Measurements from ENCODE around the gene GLP1R.

Gene GLP1R

DNA sequence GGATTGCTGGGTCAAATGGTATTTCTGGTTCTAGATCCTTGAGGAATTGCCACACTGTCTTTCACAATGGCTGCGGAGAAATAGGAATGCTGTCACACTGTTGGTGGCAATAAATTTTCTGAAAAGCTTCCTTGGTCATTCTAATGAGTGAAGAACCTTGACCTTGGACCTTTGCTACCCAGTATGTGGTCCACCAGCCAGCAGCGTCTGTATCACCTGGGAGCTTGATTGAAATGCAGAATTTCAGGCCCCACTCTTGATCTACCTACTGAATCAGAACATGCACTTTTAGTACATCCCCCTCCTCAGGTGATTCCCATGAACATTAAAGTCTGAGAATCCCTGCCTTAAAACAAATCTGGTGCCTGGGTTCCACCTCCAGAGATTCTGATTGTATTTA lies 27.5 kb upstream of the GLP1R start:
- H3K36me3 ChIP-seq (ENCODE audit: control insufficient read depth, insufficient read depth, low read length): no peaks in the 10 kb centered on the region
- no peak overlapping the region for H3K27ac ChIP-seq (ENCODE audit: low read depth, low read length)
- no peaks in the 10 kb centered on the region for H3K27me3 ChIP-seq (ENCODE audit: control insufficient read depth, insufficient read depth, low read length)
- H3K4me3 ChIP-seq (ENCODE audit: low read length): no peak overlapping the region
- no peak overlapping the region for H3K9ac ChIP-seq (ENCODE audit: low read length)
- no peaks in the 10 kb centered on the region for H3K4me1 ChIP-seq (ENCODE audit: control insufficient read depth, insufficient read depth, low read length)

DNA sequence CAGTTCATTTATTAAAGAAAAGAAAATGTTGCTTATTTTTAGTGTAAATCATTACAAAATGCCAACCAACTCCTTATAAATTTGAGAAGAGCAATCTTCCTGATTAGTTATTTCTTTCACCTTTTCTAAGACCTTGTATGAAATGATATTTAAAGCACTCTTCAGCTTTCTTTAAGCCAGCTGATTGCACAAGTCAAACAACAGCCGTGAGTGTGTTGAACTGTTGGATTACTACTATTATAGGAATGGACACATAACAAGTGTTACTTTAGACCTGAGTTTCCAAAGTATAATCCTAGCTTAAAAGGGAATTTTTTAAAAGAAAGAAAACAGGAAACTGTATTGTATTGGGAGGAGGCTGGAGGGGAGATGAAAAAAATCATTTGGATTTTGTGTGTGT lies 26.8 kb upstream of the GLP1R start:
- H3K9ac ChIP-seq (ENCODE audit: low read length): no peak overlapping the region
- no peaks in the 10 kb centered on the region for H3K27me3 ChIP-seq (ENCODE audit: control insufficient read depth, insufficient read depth, low read length)
- no peaks in the 10 kb centered on the region for H3K4me1 ChIP-seq (ENCODE audit: control insufficient read depth, insufficient read depth, low read length)
- H3K4me3 ChIP-seq (ENCODE audit: low read length): no peak overlapping the region
- H3K36me3 ChIP-seq (ENCODE audit: control insufficient read depth, insufficient read depth, low read length): no peaks in the 10 kb centered on the region
- H3K27ac ChIP-seq (ENCODE audit: low read depth, low read length): no peak overlapping the region

DNA sequence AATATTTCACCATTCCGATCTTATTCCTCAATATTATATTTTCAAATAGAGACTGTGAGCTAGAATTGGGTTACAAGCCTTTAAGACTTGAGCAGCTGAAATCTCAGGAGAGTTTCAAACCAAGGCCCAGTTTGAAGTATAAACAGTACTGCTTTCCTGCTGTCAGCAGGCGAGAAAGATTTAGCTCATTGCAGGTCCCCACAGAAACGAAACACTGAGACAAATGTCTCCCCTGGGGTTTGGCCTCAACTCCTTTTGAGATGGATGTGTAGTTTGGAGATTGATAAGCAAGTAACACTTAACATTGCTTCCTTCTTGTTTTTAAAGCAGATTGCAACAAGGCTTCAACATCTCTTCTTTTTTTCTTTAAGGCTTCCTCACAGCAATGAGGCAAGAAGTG lies 22.4 kb upstream of the GLP1R start:
- H3K36me3 ChIP-seq (ENCODE audit: control insufficient read depth, insufficient read depth, low read length): no peaks in the 10 kb centered on the region
- H3K4me3 ChIP-seq (ENCODE audit: low read length): no peak overlapping the region
- no peak overlapping the region for H3K9ac ChIP-seq (ENCODE audit: low read length)
- H3K27ac ChIP-seq (ENCODE audit: low read depth, low read length): no peak overlapping the region
- no peaks in the 10 kb centered on the region for H3K27me3 ChIP-seq (ENCODE audit: control insufficient read depth, insufficient read depth, low read length)
- H3K4me1 ChIP-seq (ENCODE audit: control insufficient read depth, insufficient read depth, low read length): no peaks in the 10 kb centered on the region

DNA sequence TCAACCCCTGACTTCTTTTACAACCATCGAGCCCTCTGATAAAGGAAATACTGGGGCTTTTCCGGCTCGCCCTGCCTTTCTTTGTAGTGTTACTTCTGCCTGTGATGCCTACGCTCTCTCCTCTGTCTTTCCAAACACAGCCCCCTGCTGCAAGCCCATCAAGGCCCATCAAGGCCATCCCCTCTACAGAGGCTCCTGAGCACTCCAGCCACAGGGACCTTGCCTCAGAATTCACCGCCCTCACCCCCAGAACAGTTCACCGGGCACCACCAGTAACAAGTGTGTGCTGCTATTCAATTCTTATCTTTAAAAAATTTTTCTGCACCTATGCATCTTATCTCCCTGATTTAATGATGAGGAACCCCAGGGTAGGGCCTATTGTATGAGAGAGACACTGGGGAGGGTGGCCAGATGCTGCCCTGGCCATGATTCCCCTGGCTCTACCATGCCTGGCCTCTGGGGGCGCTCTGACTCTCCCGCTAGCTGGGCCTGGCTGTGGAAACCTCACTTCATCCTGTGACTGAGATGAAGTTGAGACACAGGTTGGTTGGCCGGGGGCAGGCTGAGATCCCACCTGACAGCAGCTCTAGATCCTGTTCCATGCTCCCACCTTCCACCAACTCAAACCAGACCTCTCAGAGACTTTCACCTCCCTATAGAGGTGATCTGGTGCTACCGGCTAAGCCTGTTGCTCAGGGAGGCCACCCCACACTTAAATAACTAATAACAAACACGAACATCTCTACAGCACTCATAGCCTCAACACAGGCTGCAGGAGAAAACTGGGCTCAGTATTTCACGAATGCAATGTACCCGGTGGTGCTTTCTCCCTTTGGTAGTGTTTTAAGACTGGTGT lies 19.2 kb upstream of the GLP1R start:
- no peak overlapping the region for H3K27ac ChIP-seq (ENCODE audit: low read depth, low read length)
- H3K4me3 ChIP-seq (ENCODE audit: low read length): no peak overlapping the region
- no peaks in the 10 kb centered on the region for H3K36me3 ChIP-seq (ENCODE audit: control insufficient read depth, insufficient read depth, low read length)
- H3K27me3 ChIP-seq (ENCODE audit: control insufficient read depth, insufficient read depth, low read length): no peaks in the 10 kb centered on the region
- no peak overlapping the region for H3K9ac ChIP-seq (ENCODE audit: low read length)
- H3K4me1 ChIP-seq (ENCODE audit: control insufficient read depth, insufficient read depth, low read length): no peaks in the 10 kb centered on the region

DNA sequence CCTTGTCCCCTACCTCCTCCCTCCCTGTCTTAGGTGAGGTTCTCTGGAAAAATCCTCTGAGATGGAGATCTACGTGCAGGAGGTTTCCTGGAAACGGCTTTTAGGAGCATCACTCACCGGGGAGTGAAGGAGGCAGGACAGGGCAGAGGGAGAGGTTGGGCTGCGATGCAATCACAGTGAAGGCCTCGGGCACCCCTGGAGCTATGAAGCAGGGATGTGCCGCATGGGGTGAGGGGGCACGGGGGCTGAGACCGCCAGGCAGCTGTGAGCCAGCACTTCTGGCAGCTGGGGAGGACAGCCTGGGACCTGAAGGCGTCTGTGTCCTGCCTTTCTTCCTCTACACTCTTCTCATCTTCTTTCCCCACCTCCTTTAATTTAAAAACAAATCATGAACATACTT lies 12.9 kb upstream of the GLP1R start:
- no peak overlapping the region for H3K4me3 ChIP-seq (ENCODE audit: low read length)
- no peaks in the 10 kb centered on the region for H3K36me3 ChIP-seq (ENCODE audit: control insufficient read depth, insufficient read depth, low read length)
- no peak overlapping the region for H3K27ac ChIP-seq (ENCODE audit: low read depth, low read length)
- no peaks in the 10 kb centered on the region for H3K27me3 ChIP-seq (ENCODE audit: control insufficient read depth, insufficient read depth, low read length)
- H3K4me1 ChIP-seq (ENCODE audit: control insufficient read depth, insufficient read depth, low read length): no peaks in the 10 kb centered on the region
- H3K9ac ChIP-seq (ENCODE audit: low read length): no peak overlapping the region

DNA sequence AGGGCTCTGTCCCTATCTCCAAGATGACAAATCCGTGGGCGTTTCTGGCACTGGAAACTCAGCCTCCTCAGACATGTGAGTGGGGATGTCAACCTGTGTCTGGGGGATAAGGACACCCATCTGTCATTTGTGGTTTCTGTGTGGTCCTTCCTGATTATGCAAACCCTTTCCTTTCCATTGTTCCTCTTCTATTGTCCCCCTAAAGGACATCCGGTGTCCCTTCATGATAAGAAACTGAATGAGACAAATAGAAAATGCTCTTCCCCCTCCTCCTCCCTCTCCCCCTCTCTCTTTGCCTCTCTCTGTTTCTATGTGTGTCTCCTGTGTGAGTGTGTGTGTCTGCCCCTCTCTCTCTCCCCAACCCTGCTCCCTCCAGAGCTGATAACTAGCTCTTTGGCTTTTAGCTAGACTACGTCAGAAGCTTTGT lies 11.5 kb upstream of the GLP1R start:
- H3K4me1 ChIP-seq (ENCODE audit: control insufficient read depth, insufficient read depth, low read length): no peaks in the 10 kb centered on the region
- no peak overlapping the region for H3K4me3 ChIP-seq (ENCODE audit: low read length)
- H3K36me3 ChIP-seq (ENCODE audit: control insufficient read depth, insufficient read depth, low read length): no peaks in the 10 kb centered on the region
- no peaks in the 10 kb centered on the region for H3K27me3 ChIP-seq (ENCODE audit: control insufficient read depth, insufficient read depth, low read length)
- H3K27ac ChIP-seq (ENCODE audit: low read depth, low read length): no peak overlapping the region
- no peak overlapping the region for H3K9ac ChIP-seq (ENCODE audit: low read length)

DNA sequence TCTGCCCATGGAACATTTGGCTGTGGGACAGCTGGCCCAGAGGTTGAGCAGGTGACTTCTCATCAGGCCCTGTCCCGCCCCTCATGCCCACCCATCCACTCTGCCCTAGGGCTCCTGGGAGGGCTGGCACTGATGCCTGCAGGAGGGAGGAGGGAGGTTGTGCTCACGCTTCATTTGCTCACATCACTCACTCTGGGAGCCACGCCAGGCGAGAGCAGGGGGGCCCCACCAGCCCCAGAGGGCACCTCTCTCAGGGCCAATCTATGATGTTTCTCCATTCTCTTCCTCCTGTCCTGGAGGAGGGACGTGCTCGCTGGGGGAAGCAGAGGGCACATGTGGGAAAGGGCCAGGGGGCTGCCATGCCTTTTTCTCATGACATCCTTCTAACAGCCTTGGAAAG lies 10.9 kb upstream of the GLP1R start:
- H3K27ac ChIP-seq (ENCODE audit: low read depth, low read length): no peak overlapping the region
- no peaks in the 10 kb centered on the region for H3K36me3 ChIP-seq (ENCODE audit: control insufficient read depth, insufficient read depth, low read length)
- H3K9ac ChIP-seq (ENCODE audit: low read length): no peak overlapping the region
- no peaks in the 10 kb centered on the region for H3K27me3 ChIP-seq (ENCODE audit: control insufficient read depth, insufficient read depth, low read length)
- no peaks in the 10 kb centered on the region for H3K4me1 ChIP-seq (ENCODE audit: control insufficient read depth, insufficient read depth, low read length)
- no peak overlapping the region for H3K4me3 ChIP-seq (ENCODE audit: low read length)

DNA sequence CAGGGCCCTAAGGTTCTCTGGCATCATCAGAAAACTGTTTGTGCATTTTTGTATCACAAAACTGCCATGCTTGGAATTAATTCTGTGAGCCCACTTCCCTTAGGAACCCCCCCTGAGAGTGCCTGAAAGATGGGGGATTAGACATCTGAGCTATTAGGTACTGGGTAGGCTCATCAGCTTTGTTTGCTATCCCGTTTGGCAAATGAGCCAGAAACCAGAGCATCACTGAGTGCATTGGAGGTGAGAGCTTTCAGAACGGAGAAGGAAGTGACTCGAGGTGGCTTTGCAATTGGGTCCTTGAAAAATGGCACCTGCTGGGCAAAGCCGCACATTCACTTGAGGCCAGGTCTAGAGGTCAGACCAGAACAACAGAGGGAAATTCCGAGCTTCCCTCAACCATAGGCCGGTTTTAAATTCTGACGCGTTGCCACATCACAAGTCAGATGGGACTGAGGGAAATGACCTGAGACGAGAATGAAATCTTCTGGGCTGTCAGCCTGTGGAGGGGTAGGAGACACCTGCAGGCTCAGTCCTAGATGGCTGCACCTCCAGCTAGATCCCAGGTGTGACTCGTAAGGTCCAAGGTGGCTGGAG lies 8.4 kb upstream of the GLP1R start:
- Histone ChIP-seq H3K27me3 (ENCODE audit: control insufficient read depth, insufficient read depth, low read length) (no peaks in the 10 kb centered on the region), H3K4me3 (ENCODE audit: low read length) (no peak overlapping the region), H3K9ac (ENCODE audit: low read length) (no peak overlapping the region), H3K27ac (ENCODE audit: low read depth, low read length) (no peak overlapping the region), H3K36me3 (ENCODE audit: control insufficient read depth, insufficient read depth, low read length) (no peaks in the 10 kb centered on the region), H3K4me1 (ENCODE audit: control insufficient read depth, insufficient read depth, low read length) (no peaks in the 10 kb centered on the region)

DNA sequence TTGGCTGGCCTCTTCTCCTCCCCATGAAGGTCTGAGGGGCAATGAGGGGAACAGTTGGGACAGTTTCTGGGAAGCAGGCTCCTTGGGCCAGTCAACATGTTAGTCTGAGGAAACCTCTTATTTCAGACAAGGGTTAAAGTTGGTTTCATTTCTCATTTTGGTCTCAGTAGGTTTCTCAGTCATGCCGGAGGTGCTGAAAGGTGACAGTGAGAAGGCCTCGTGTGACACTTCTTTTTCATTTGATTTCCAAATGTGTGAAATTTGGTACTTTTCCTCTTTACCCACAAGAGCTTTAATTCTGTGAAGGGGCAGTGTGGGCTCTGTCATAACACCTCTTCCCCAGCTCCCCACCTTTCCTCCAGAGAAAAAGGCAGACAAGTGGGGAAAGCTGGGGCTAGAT lies 7.5 kb upstream of the GLP1R start:
- no peaks in the 10 kb centered on the region for H3K4me1 ChIP-seq (ENCODE audit: control insufficient read depth, insufficient read depth, low read length)
- H3K9ac ChIP-seq (ENCODE audit: low read length): no peak overlapping the region
- no peaks in the 10 kb centered on the region for H3K27me3 ChIP-seq (ENCODE audit: control insufficient read depth, insufficient read depth, low read length)
- no peaks in the 10 kb centered on the region for H3K36me3 ChIP-seq (ENCODE audit: control insufficient read depth, insufficient read depth, low read length)
- no peak overlapping the region for H3K27ac ChIP-seq (ENCODE audit: low read depth, low read length)
- no peak overlapping the region for H3K4me3 ChIP-seq (ENCODE audit: low read length)

DNA sequence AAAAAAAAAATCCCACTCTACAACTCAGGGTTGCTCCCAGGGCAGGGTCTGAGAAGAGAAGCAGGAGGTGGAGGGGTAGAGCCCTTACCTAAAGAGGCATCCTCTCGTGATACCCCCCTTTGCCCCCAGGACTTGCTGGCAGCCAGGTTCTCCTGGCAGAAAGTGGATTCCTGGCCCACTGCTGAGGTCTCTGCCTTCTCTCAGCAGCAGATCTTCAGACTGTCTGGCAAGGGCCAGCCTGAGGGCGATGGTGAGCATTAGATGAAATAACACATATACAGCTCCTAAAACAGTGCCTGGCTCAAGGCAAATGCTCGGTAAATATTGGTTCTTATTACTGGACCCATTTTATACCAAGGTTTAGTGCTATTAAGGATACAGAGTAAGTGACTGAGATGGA lies 4.8 kb upstream of the GLP1R start:
- no peaks in the 10 kb centered on the region for H3K4me1 ChIP-seq (ENCODE audit: control insufficient read depth, insufficient read depth, low read length)

DNA sequence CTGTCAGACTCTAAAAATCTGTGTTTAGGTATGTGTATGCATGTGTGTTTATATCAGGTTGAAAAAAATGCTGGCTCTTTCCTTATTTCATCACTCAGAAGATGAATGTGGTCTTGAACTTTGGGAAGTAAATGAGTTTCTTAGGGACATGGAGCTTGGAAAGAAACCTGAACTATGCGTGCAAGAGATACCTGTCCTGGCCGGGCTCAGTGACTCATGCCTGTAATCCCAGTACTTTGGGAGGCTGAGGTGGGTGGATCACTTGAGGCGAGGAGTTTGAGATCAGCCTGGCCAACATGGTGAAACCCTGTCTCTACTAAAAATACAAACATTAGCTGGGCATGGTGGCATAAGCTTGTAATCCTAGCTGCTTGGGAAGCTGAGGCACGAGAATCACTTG lies 4.4 kb upstream of the GLP1R start:
- Histone ChIP-seq H3K4me1 (ENCODE audit: control insufficient read depth, insufficient read depth, low read length) (no peaks in the 10 kb centered on the region), H3K4me3 (ENCODE audit: low read length) (no peak overlapping the region), H3K36me3 (ENCODE audit: control insufficient read depth, insufficient read depth, low read length) (no peaks in the 10 kb centered on the region), H3K9ac (ENCODE audit: low read length) (no peak overlapping the region), H3K27ac (ENCODE audit: low read depth, low read length) (no peak overlapping the region), H3K27me3 (ENCODE audit: control insufficient read depth, insufficient read depth, low read length) (peaks cover 11% of the 10 kb centered on the region)

More for the DNA sequence above, 4.8 kb upstream of the GLP1R start:
- Histone ChIP-seq H3K27me3 (ENCODE audit: control insufficient read depth, insufficient read depth, low read length) (peaks cover 7% of the 10 kb centered on the region), H3K4me3 (ENCODE audit: low read length) (no peak overlapping the region), H3K36me3 (ENCODE audit: control insufficient read depth, insufficient read depth, low read length) (no peaks in the 10 kb centered on the region), H3K9ac (ENCODE audit: low read length) (no peak overlapping the region), H3K27ac (ENCODE audit: low read depth, low read length) (no peak overlapping the region)

DNA sequence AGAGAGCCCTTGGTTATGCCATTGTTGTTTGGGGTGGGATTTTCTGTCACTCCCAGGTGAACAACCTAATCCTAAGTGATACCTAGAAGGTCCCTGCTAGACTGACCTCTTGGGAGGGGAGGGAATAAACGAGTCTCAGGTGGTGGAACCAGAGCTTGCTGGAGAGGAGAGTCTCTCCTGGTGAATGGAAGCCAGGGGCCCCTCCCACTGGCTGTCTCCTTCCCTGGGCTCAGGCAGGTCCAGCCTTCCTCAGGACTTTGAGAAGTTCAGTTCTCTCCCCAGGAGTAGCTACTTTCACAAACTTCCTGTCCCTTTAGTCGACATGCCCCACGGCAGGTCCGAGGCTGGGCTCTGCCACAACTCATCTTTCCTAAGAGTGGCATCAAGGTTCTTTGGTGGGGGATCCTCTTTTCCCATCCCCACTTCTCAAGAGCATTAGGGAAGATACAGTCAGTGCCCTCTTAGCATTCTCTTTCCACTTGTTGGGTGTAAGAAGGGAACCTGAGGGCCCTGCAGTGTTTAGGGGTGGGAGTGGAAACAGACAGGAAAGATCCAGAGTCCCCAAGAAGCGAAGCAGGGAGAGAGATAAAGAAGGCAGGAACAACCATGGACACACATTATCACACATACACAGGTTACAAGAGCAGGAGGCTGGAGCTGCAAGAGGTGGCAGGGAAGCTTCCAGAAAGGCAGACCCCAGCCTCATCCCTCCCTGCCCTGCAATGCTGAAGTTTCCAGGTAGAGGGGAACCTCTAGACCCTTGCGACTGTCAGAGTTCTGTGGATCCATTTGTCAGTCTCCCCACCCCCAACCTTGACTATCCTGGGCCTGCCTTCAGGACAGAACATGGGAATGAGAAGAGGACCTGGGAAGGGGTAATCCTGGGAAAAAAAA lies 900 bp upstream of the GLP1R start:
- Histone ChIP-seq H3K27ac (ENCODE audit: low read depth, low read length) (no peak overlapping the region), H3K9ac (ENCODE audit: low read length) (no peak overlapping the region), H3K27me3 (ENCODE audit: control insufficient read depth, insufficient read depth, low read length) (peaks cover 17% of the 10 kb centered on the region), H3K4me3 (ENCODE audit: low read length) (no peak overlapping the region), H3K36me3 (ENCODE audit: control insufficient read depth, insufficient read depth, low read length) (no peaks in the 10 kb centered on the region), H3K4me1 (ENCODE audit: control insufficient read depth, insufficient read depth, low read length) (no peaks in the 10 kb centered on the region)
